OCI-LY7 (cell line): Measurements from ENCODE around the gene NACC2. TPM values are rescaled to one million over a fixed set of nuclear protein-coding genes. Genes with fewer than 3 reads are reported as not detected.

Experiments used
- BruUV-seq: library from RNA; stranded (reverse); fragments of 400-500 nt; replicated peaks from 2 replicates; lab custom pipeline; 2021; lab: Mats Ljungman, UMichigan
- CTCF ChIA-PET: fragments of 300-600 bp; sonication (Branson Sonifier 250); formaldehyde crosslinking; loops from one replicate; lab custom pipeline; 2022; ENCODE audit warnings: antibody characterized with exemption; ENCODE audit not compliant: unreplicated experiment; lab: Charles Lee
- POLR2A ChIA-PET: fragments of 300-600 bp; sonication (Branson Sonifier 250); formaldehyde crosslinking; loops from one replicate; lab custom pipeline; 2022; ENCODE audit warnings: antibody characterized with exemption; lab: Charles Lee
- DNase-seq: peaks from one replicate; pipeline ENCODE4 v3.0.0-alpha.2; 2015; ENCODE audit warnings: low spot score
- H2AFZ ChIP-seq: fragments of 200-600 bp; sonication (generic), shearing (Covaris generic); 2 replicates; pipeline ENCODE4 v1.6.1; 2014; ENCODE audit warnings: mild to moderate bottlenecking, antibody characterized with exemption, low read length, moderate library complexity
- H3K27ac ChIP-seq: fragments of 200-600 bp; sonication (generic); 2 replicates; pipeline ENCODE4 v1.5.1; 2014; ENCODE audit warnings: mixed run types, low read depth, mild to moderate bottlenecking, moderate library complexity, low read length, inconsistent platforms; ENCODE audit not compliant: poor library complexity, severe bottlenecking
- H3K36me3 ChIP-seq: fragments of 200-600 bp; sonication (generic); 2 replicates; pipeline ENCODE4 v1.6.1; 2014; ENCODE audit warnings: mild to moderate bottlenecking, antibody characterized with exemption, low read length, moderate library complexity, mixed read lengths; ENCODE audit not compliant: insufficient read depth
- H3K4me1 ChIP-seq: fragments of 200-600 bp; sonication (generic); 2 replicates; pipeline ENCODE4 v1.5.1; 2014; ENCODE audit warnings: mild to moderate bottlenecking, low read length; ENCODE audit not compliant: insufficient read depth, poor library complexity, severe bottlenecking
- H3K4me2 ChIP-seq: fragments of 200-600 bp; sonication (generic); 2 replicates; pipeline ENCODE4 v1.6.1; 2014; ENCODE audit warnings: mild to moderate bottlenecking, low read length
- H3K4me3 ChIP-seq: fragments of 200-600 bp; sonication (generic); 2 replicates; pipeline ENCODE4 v1.5.1; 2014; ENCODE audit warnings: mild to moderate bottlenecking, low read depth, low read length; ENCODE audit not compliant: poor library complexity, severe bottlenecking
- H3K79me2 ChIP-seq: fragments of 200-600 bp; sonication (generic); 2 replicates; pipeline ENCODE4 v1.6.1; 2016; ENCODE audit warnings: low read depth, mild to moderate bottlenecking, low read length, moderate library complexity, mixed read lengths; ENCODE audit not compliant: insufficient read depth
- H3K9me2 ChIP-seq: fragments of 200-600 bp; sonication (generic); 2 replicates; pipeline ENCODE4 v1.6.1; 2016; ENCODE audit warnings: mild to moderate bottlenecking, low read length, mixed read lengths; ENCODE audit not compliant: insufficient read depth
- H3K9me3 ChIP-seq: fragments of 200-600 bp; sonication (generic); 2 replicates; pipeline ENCODE4 v1.6.1; 2014; ENCODE audit warnings: mild to moderate bottlenecking, mixed run types, low read length, mixed read lengths
- H4K20me1 ChIP-seq: fragments of 200-600 bp; sonication (generic); 2 replicates; pipeline ENCODE4 v1.6.1; 2014; ENCODE audit warnings: mild to moderate bottlenecking, antibody characterized with exemption, low read length, moderate library complexity, mixed read lengths; ENCODE audit not compliant: insufficient read depth
- EZH2phosphoT487 ChIP-seq: fragments of 200-600 bp; sonication (generic); IDR thresholded peaks from 2 replicates; pipeline ENCODE4 v1.6.1; 2018; ENCODE audit warnings: low read depth, borderline replicate concordance, mild to moderate bottlenecking, mixed run types, antibody characterized with exemption, low read length, moderate library complexity, mixed read lengths
- intact Hi-C: fragments of 100-400 bp; cut with micrococcal nuclease; formaldehyde crosslinking; loops from one replicate; pipeline ENCODE4 v1.10.0; 2022; ENCODE audit not compliant: unreplicated experiment
- total RNA-seq, 2 experiments: library from RNA; depleted of rRNA in 1 of 2; stranded (reverse); fragments of >200 nt in 1 of 2; shearing (Covaris generic) in 1 of 2; gene quantifications; 2 replicates each; pipeline ENCODE4 v1.2.3, GENCODE V29; 2014 to 2022
- TF ChIP-seq, protein P1 (sequence below): fragments of 200-600 bp; sonication (generic); conservative IDR thresholded peaks from 2 replicates; pipeline ENCODE4 v1.5.1; 2014; ENCODE audit warnings: mild to moderate bottlenecking, antibody characterized with exemption, low read length, moderate library complexity, mixed read lengths

NACC2 gene
- total RNA-seq, 2 experiments from 2014 or later, result 0.38 to 0.72 TPM

DNA sequence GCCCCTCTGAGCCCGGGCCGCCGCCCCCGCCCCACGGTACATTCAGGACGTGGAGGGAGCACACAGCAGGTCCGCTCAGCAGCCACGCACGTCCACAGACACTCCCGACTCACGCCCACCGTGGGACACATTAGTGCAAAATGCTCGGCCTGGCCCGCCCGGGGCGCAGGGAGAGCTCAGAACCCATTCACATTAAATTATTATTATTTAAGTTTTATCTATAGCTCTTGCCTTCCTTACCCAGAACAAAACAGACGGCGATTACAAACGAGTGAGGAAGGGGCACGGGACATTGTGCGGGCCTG lies 86.4 kb downstream of the NACC2 start:
- Histone ChIP-seq H3K9me2 (no peaks in the 10 kb centered on the region), H3K4me2 (peak overlapping the region; percentile 30; the same call in 1 of the 2 replicates), H3K36me3 (no peaks in the 10 kb centered on the region), H3K79me2 (no peaks in the 10 kb centered on the region), H3K4me1 (peaks cover 83% of the 10 kb centered on the region), H4K20me1 (no peaks in the 10 kb centered on the region), H3K4me3 (no peak overlapping the region), H2AFZ (no peak overlapping the region), H3K9me3 (no peaks in the 10 kb centered on the region), H3K27ac (no peak overlapping the region)
- no peak for TF ChIP-seq EZH2phosphoT487
- TF ChIP-seq, protein P1, sequence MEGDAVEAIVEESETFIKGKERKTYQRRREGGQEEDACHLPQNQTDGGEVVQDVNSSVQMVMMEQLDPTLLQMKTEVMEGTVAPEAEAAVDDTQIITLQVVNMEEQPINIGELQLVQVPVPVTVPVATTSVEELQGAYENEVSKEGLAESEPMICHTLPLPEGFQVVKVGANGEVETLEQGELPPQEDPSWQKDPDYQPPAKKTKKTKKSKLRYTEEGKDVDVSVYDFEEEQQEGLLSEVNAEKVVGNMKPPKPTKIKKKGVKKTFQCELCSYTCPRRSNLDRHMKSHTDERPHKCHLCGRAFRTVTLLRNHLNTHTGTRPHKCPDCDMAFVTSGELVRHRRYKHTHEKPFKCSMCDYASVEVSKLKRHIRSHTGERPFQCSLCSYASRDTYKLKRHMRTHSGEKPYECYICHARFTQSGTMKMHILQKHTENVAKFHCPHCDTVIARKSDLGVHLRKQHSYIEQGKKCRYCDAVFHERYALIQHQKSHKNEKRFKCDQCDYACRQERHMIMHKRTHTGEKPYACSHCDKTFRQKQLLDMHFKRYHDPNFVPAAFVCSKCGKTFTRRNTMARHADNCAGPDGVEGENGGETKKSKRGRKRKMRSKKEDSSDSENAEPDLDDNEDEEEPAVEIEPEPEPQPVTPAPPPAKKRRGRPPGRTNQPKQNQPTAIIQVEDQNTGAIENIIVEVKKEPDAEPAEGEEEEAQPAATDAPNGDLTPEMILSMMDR, result no peak
- ChIA-PET POLR2A (no interaction called here), CTCF (interaction anchor here (0.6 kb wide), 1 partner anchor 43 kb away, joined by 6 read pairs; no protein-coding TSS in a partner anchor)
- no TSS peak for BruUV-seq
- intact Hi-C loops, result no loop called here
- DNase-seq, result no peak

DNA sequence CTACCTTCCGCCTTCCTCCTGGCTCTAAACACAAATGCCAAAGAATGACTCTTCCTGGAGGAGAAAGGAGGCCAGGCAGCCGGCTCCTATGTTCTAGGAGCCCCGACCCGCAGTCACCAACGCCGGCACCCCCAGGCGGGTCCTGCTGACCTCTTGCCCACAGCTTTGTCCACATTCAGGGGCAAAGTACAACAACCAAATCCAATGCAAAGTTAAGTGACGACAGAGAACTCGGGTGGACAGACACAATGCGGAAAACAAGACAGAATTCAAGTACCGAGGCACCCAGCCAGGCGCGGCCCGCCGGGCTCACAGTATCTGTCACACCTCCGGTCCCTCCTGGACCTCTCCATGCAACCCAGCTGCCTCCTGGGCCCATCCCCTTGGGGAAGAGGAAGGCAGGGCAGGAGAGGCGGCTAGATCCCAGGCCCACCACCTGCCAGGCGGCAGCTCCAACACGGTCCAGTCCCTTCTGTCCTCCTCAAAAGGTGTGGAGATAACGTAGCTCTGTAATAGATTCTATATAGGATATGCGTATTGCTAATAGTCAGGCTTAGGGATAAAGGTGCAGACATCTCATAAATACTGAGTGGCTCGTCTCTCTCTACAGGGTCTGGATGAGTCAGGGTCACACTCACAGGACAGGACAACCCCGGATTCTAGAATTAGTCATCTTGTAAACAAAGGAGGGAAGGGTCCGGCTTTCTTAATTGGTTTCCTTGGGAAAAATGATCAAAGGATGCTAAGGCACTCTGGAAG lies 87.0 kb downstream of the NACC2 start:
- Histone ChIP-seq H3K36me3 (no peaks in the 10 kb centered on the region), H3K9me3 (no peaks in the 10 kb centered on the region), H4K20me1 (no peaks in the 10 kb centered on the region), H3K27ac (no peak overlapping the region), H3K9me2 (no peaks in the 10 kb centered on the region), H3K79me2 (no peaks in the 10 kb centered on the region), H3K4me3 (no peak overlapping the region), H3K4me2 (no peak overlapping the region), H3K4me1 (peaks cover 81% of the 10 kb centered on the region), H2AFZ (no peak overlapping the region)
- no peak for DNase-seq
- BruUV-seq, result no TSS peak
- POLR2A ChIA-PET, result no interaction called here
- no peak for TF ChIP-seq EZH2phosphoT487
- TF ChIP-seq, protein P1, result no peak
- CTCF ChIA-PET, result interaction anchor here (0.6 kb wide), 1 partner anchor 43 kb away, joined by 6 read pairs; no protein-coding TSS in a partner anchor
- intact Hi-C loops, result no loop called here

DNA sequence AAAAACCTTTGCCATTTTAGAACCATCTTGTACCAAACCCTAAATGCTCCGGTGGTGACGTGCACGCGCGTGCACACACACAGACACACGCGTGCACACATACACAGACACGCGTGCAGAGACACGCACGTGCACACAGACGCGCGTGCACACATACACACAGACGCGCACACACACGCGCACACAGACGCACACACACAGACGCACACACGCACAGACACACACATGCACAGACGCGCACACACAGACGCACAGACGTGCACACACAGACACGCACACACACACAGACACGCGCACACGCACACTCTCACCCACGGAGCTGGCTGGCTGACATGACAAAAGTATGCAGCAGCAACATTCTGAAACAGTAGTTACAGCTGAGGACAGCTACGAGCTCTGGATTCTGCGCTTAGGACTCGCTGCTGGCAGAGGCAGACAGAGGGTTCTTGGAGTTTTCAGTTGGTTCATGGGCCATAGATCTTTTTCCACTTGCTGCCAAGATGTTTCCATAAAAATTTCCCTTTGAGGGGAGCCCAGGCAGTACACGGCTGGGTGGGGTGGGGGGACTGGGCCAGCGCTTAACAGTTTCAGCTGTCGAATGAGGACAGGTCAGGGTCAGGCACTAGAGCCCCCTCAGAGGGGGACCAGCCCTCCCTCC lies 87.7 kb downstream of the NACC2 start:
- Histone ChIP-seq H3K4me3 (no peak overlapping the region), H2AFZ (no peak overlapping the region), H3K9me3 (no peaks in the 10 kb centered on the region), H3K79me2 (no peaks in the 10 kb centered on the region), H4K20me1 (no peaks in the 10 kb centered on the region), H3K9me2 (no peaks in the 10 kb centered on the region), H3K27ac (no peak overlapping the region), H3K4me1 (peaks cover 76% of the 10 kb centered on the region), H3K4me2 (no peak overlapping the region), H3K36me3 (no peaks in the 10 kb centered on the region)
- POLR2A ChIA-PET, result no interaction called here
- no TSS peak for BruUV-seq
- intact Hi-C loops, result no loop called here
- CTCF ChIA-PET, result no interaction called here
- no peak for TF ChIP-seq EZH2phosphoT487
- TF ChIP-seq, protein P1, result no peak
- no peak for DNase-seq
